GM12878 (cell line): ENCODE data around the gene SDHC. TPM values are rescaled to one million over a fixed set of nuclear protein-coding genes. Genes with fewer than 3 reads are reported as not detected.

Source experiments
- CBFB ChIP-seq: IDR thresholded peaks from 2 replicates; pipeline ENCODE4 v1.6.1; 2016; ENCODE audit warnings: antibody characterized with exemption, low read depth
- CEBPB ChIP-seq, 2 experiments: fragments of 150-350 bp in 1 of 2; IDR thresholded peaks; 2 replicates each; pipeline ENCODE4 v1.6.1; 2012 to 2014; ENCODE audit warnings: low read depth in 2 of 2, low read length in 2 of 2, borderline replicate concordance in 1 of 2, inconsistent platforms in 1 of 2
- CHD4 ChIP-seq: fragments of 200-600 bp; sonication (generic); IDR thresholded peaks from 2 replicates; pipeline ENCODE4 v1.6.1; 2016; ENCODE audit warnings: mild to moderate bottlenecking
- MYB ChIP-seq: fragments of 150-350 bp; IDR thresholded peaks from 2 replicates; pipeline ENCODE4 v1.6.1; 2014; ENCODE audit warnings: mild to moderate bottlenecking, low read depth, low read length, borderline replicate concordance
- STAT3 ChIP-seq: IDR thresholded peaks from 2 replicates; pipeline ENCODE4 v1.6.1; 2011; ENCODE audit warnings: low read depth, low read length, improper control_type of control experiment
- polyA plus RNA-seq, 11 experiments: library from polyadenylated mRNA; depleted of rRNA in 4 of 11; unstranded in 6 of 11; stranded (reverse) in 5 of 11; fragments of >200 nt; fragmentation: Nextera tagmentation in 4 of 11; fragmentation: Illumina TruSeq in 1 of 11; extraction: Ambion mirVana in 4 of 11; extraction: Trizol in 1 of 11; gene quantifications; 1 replicate in 1 of 11; 2 replicates in 10 of 11; pipeline versions ENCODE4 v1.2.1 to v1.2.3, GENCODE V29; 2011 to 2016; ENCODE audit warnings: inconsistent platforms in 2 of 11, missing spikeins in 2 of 11, low read depth in 1 of 11
- total RNA-seq, 4 experiments: library from RNA; depleted of rRNA in 3 of 4; stranded (reverse); fragments of >200 nt in 3 of 4; fragmentation: Illumina TruSeq in 1 of 4; extraction: Trizol in 1 of 4; gene quantifications; 2 replicates each; pipeline versions ENCODE4 v1.2.1 to v1.2.3, GENCODE V29; 2013 to 2021
- TF ChIP-seq, protein P1 (sequence below): IDR thresholded peaks from 2 replicates; pipeline ENCODE4 v1.6.1; 2011; ENCODE audit warnings: low read depth, mild to moderate bottlenecking, low read length, moderate library complexity, borderline replicate concordance; ENCODE audit errors: extremely low read depth
- TF ChIP-seq, protein P2 (sequence below): IDR thresholded peaks from 2 replicates; pipeline ENCODE4 v1.6.1; 2011; ENCODE audit warnings: borderline replicate concordance, low read depth, mild to moderate bottlenecking, moderate library complexity, low read length; ENCODE audit not compliant: insufficient read depth, poor library complexity, severe bottlenecking
- TF ChIP-seq, protein P3 (sequence below): fragments of 450-650 bp; IDR thresholded peaks from 2 replicates; pipeline ENCODE4 v1.6.1; 2014; ENCODE audit warnings: mild to moderate bottlenecking
- TF ChIP-seq, protein P4 (sequence below): fragments of 450-650 bp; formaldehyde crosslinking; IDR thresholded peaks from 2 replicates; pipeline ENCODE4 v1.4.0; 2022; ENCODE audit warnings: mild to moderate bottlenecking, moderate library complexity
- TF ChIP-seq, protein P5 (sequence below): fragments of 450-650 bp; IDR thresholded peaks from 2 replicates; pipeline ENCODE4 v1.6.1; 2016; ENCODE audit warnings: mild to moderate bottlenecking

The SDHC gene
- total and polyA plus RNA-seq, 10 of the 15 experiments (the other 5 are each of a cell fraction or from before 2014, with no cell fraction given), result 18.4 to 340 (median 178) TPM

DNA sequence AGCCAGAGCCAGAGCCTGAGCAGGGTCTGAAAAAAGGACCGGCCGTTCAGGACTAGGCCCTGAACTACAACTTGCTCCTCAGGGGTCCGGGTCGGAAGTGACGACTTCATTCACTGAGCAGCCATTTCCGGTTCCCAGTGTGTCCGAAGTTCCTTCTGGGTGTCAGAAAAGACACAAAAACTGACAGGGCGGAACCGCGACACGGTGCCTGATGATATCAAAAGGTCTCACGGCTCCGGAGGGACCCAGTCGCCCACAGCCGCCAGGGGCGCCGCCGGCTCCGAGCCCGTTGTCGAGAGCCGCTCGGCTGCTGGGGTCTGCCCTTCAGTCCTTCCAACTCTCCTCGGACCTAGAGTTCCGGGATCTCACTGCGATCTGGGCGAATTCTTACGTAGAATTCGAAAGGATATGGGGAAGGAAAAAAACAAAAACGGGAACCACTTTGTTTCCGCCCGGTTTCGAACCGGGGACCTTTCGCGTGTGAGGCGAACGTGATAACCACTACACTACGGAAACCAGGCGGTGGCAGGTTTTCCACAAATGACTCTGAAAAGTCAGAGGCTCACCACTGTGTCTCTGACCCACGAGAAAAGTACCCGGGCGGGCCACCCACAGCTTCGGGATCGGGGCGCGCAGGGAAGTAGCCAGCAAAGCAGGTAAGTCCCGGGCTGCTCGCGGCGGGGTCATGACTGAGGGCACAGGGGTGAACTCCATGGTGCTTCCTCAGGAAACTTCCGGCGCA, 85.2 kb downstream of the SDHC start (continued):
- TF ChIP-seq, protein P1, sequence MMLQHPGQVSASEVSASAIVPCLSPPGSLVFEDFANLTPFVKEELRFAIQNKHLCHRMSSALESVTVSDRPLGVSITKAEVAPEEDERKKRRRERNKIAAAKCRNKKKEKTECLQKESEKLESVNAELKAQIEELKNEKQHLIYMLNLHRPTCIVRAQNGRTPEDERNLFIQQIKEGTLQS, result no peak
- TF ChIP-seq STAT3 (no peak), CHD4 (0 out of 2 replicates have a peak, but pooled peaks have one; percentile 35), CEBPB (IDR thresholded peaks at IDR 0.05; ENCODE audit: borderline replicate concordance in 1 of 2, low read depth in 2 of 2, low read length in 2 of 2) (no peak), MYB (no peak), CBFB (peak; percentile 86; the same call in 1 of the 2 replicates)
- TF ChIP-seq, protein P2, sequence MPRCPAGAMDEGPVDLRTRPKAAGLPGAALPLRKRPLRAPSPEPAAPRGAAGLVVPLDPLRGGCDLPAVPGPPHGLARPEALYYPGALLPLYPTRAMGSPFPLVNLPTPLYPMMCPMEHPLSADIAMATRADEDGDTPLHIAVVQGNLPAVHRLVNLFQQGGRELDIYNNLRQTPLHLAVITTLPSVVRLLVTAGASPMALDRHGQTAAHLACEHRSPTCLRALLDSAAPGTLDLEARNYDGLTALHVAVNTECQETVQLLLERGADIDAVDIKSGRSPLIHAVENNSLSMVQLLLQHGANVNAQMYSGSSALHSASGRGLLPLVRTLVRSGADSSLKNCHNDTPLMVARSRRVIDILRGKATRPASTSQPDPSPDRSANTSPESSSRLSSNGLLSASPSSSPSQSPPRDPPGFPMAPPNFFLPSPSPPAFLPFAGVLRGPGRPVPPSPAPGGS, result no peak
- TF ChIP-seq, protein P3, sequence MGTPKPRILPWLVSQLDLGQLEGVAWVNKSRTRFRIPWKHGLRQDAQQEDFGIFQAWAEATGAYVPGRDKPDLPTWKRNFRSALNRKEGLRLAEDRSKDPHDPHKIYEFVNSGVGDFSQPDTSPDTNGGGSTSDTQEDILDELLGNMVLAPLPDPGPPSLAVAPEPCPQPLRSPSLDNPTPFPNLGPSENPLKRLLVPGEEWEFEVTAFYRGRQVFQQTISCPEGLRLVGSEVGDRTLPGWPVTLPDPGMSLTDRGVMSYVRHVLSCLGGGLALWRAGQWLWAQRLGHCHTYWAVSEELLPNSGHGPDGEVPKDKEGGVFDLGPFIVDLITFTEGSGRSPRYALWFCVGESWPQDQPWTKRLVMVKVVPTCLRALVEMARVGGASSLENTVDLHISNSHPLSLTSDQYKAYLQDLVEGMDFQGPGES, result no peak
- TF ChIP-seq, protein P4, sequence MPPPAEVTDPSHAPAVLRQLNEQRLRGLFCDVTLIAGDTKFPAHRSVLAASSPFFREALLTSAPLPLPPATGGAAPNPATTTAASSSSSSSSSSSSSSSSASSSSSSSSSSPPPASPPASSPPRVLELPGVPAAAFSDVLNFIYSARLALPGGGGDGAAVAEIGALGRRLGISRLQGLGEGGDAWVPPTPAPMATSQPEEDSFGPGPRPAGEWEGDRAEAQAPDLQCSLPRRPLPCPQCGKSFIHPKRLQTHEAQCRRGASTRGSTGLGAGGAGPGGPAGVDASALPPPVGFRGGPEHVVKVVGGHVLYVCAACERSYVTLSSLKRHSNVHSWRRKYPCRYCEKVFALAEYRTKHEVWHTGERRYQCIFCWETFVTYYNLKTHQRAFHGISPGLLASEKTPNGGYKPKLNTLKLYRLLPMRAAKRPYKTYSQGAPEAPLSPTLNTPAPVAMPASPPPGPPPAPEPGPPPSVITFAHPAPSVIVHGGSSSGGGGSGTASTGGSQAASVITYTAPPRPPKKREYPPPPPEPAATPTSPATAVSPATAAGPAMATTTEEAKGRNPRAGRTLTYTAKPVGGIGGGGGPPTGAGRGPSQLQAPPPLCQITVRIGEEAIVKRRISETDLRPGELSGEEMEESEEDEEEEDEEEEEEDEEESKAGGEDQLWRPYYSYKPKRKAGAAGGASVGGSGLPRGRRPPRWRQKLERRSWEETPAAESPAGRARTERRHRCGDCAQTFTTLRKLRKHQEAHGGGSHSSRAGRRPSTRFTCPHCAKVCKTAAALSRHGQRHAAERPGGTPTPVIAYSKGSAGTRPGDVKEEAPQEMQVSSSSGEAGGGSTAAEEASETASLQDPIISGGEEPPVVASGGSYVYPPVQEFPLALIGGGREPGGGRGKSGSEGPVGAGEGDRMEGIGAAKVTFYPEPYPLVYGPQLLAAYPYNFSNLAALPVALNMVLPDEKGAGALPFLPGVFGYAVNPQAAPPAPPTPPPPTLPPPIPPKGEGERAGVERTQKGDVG, result no peak; the same call in 1 of the 2 replicates
- TF ChIP-seq, protein P5, sequence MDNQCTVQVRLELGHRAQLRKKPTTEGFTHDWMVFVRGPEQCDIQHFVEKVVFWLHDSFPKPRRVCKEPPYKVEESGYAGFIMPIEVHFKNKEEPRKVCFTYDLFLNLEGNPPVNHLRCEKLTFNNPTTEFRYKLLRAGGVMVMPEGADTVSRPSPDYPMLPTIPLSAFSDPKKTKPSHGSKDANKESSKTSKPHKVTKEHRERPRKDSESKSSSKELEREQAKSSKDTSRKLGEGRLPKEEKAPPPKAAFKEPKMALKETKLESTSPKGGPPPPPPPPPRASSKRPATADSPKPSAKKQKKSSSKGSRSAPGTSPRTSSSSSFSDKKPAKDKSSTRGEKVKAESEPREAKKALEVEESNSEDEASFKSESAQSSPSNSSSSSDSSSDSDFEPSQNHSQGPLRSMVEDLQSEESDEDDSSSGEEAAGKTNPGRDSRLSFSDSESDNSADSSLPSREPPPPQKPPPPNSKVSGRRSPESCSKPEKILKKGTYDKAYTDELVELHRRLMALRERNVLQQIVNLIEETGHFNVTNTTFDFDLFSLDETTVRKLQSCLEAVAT, result peak; percentile 58; the same call in 1 of the 2 replicates
